Stimulated activated CD8-positive, alpha-beta memory T cell treated with anti-CD3 and anti-CD28 coated beads, Interleukin-15, amount 100 ng/mL, for 4 hours (primary cell): ENCODE data around the gene PNMA8B.

Experiments used
- DNase-seq, 2 donors: peaks; one replicate each; pipeline ENCODE4 v3.0.0-alpha.2; 2020; ENCODE audit warnings: low read depth in 2 of 2

PNMA8B gene

GRCh38 chr19:46487802-46488445 lies 7.7 kb downstream of the PNMA8B start:
- DNase-seq: peak; percentile 39 to 43

- DNase-seq: no peak
Observed at GRCh38 chr19:46487178-46487801, 8.4 kb downstream of the PNMA8B start.

GRCh38 chr19:46486358-46486757 lies 9.3 kb downstream of the PNMA8B start:
- no peak for DNase-seq

GRCh38 chr19:46484656-46485055 lies 11.0 kb downstream of the PNMA8B start:
- DNase-seq: no peak

GRCh38 chr19:46482631-46483030 lies 13.0 kb downstream of the PNMA8B start:
- DNase-seq: no peak

GRCh38 chr19:46481947-46482346 lies 13.7 kb downstream of the PNMA8B start:
- no peak for DNase-seq

- no peak for DNase-seq
Observed at GRCh38 chr19:46481223-46481848, 14.3 kb downstream of the PNMA8B start.

- no peak for DNase-seq
Observed at GRCh38 chr19:46480415-46480814, 15.3 kb downstream of the PNMA8B start.

GRCh38 chr19:46478356-46478986 lies 17.2 kb downstream of the PNMA8B start:
- DNase-seq: no peak

GRCh38 chr19:46475986-46476385 lies 19.7 kb downstream of the PNMA8B start:
- DNase-seq: no peak

- no peak for DNase-seq
Observed at GRCh38 chr19:46474211-46474610, 21.5 kb downstream of the PNMA8B start.

- DNase-seq: no peak
Observed at GRCh38 chr19:46472592-46472991, 23.1 kb downstream of the PNMA8B start.

- no peak for DNase-seq
Observed at GRCh38 chr19:46471811-46472543, 23.7 kb downstream of the PNMA8B start.

GRCh38 chr19:46471116-46471733 lies 24.4 kb downstream of the PNMA8B start, which contains the start of gene PNMA8A:
TSS of gene PNMA8A (minus strand) at chr19:46471563. CDS start at chr19:46471035, 528 bp downstream.
- DNase-seq: no peak

GRCh38 chr19:46470376-46470775 lies 25.3 kb downstream of the PNMA8B start:
- DNase-seq: no peak

GRCh38 chr19:46469541-46470185 lies 26.0 kb downstream of the PNMA8B start:
- DNase-seq: no peak

GRCh38 chr19:46466536-46467196 lies 29.0 kb downstream of the PNMA8B start:
- no peak for DNase-seq

GRCh38 chr19:46463516-46463915 lies 32.2 kb downstream of the PNMA8B start:
- no peak for DNase-seq

GRCh38 chr19:46461537-46461936 lies 34.1 kb downstream of the PNMA8B start:
- no peak for DNase-seq

GRCh38 chr19:46460981-46461380 lies 34.7 kb downstream of the PNMA8B start:
- no peak for DNase-seq
